CD1c-positive myeloid dendritic cell (primary cell): Measurements from ENCODE around the gene MBNL2.
"Not testable (repeated sequence)": the region's sequence is repeated elsewhere in the genome, so short reads cannot be mapped to it uniquely, and the experiment has no call there.

Experiments
- DNase-seq: peaks from one replicate; pipeline ENCODE4 v3.0.0-alpha.2; 2016; ENCODE audit errors: extremely low spot score

MBNL2 gene

GRCh38 chr13:97347255-97347932 lies 125.3 kb downstream of the MBNL2 start:
- no peak for DNase-seq

- no peak for DNase-seq
These were observed 126.5 kb downstream of the MBNL2 start for GRCh38 chr13:97348569-97349100.

GRCh38 chr13:97352012-97352411 lies 129.9 kb downstream of the MBNL2 start:
- DNase-seq: not testable (repeated sequence)

- no peak for DNase-seq
These were observed 130.7 kb downstream of the MBNL2 start for GRCh38 chr13:97352815-97353214.

- DNase-seq: no peak
These were observed 132.0 kb downstream of the MBNL2 start for GRCh38 chr13:97353927-97354675.

GRCh38 chr13:97354808-97355207 lies 132.7 kb downstream of the MBNL2 start:
- no peak for DNase-seq

- no peak for DNase-seq
These were observed 134.5 kb downstream of the MBNL2 start for GRCh38 chr13:97356592-97356991.

- DNase-seq: peak; percentile 78
These were observed 137.3 kb downstream of the MBNL2 start for GRCh38 chr13:97359181-97360057.

- no peak for DNase-seq
These were observed 138.5 kb downstream of the MBNL2 start for GRCh38 chr13:97360610-97361009.

GRCh38 chr13:97364031-97364430 lies 141.9 kb downstream of the MBNL2 start:
- DNase-seq: no peak

GRCh38 chr13:97364827-97365226 lies 142.7 kb downstream of the MBNL2 start:
- DNase-seq: no peak

- DNase-seq: no peak
These were observed 144.1 kb downstream of the MBNL2 start for GRCh38 chr13:97366172-97366688.

GRCh38 chr13:97367016-97367822 lies 145.1 kb downstream of the MBNL2 start:
- DNase-seq: peak; percentile 14

GRCh38 chr13:97369261-97369893 lies 147.2 kb downstream of the MBNL2 start:
- peak; percentile 35 for DNase-seq

GRCh38 chr13:97371486-97372109 lies 149.5 kb downstream of the MBNL2 start:
- no peak for DNase-seq

GRCh38 chr13:97372936-97373335 lies 150.8 kb downstream of the MBNL2 start:
- DNase-seq: no peak

- DNase-seq: no peak
These were observed 151.7 kb downstream of the MBNL2 start for GRCh38 chr13:97373787-97374186.

- peak; percentile 13 for DNase-seq
These were observed 154.8 kb downstream of the MBNL2 start for GRCh38 chr13:97376981-97377380.

GRCh38 chr13:97379386-97379785 lies 157.3 kb downstream of the MBNL2 start:
- peak; percentile 30 for DNase-seq

GRCh38 chr13:97380696-97381095 lies 158.6 kb downstream of the MBNL2 start:
- no peak for DNase-seq
